Heart left ventricle (tissue), 16 donors: ENCODE results near the gene DNAJB2. TPM values are rescaled to one million over a fixed set of nuclear protein-coding genes. Genes with fewer than 3 reads are reported as not detected.

Experiments used
- ATAC-seq, 4 donors: fragments of 200-7000 bp; cut with Tn5 transposase; one replicate each; pipeline ENCODE4 v1.9.1; 2020 to 2022; ENCODE audit warnings: moderate library complexity in 4 of 4, mild to moderate bottlenecking in 3 of 4, moderate number of reproducible peaks in 1 of 4
- DNase-seq, 5 donors: peaks; one replicate each; pipeline ENCODE4 v3.0.0-alpha.2; 2020
- H3K27ac ChIP-seq, 12 donors: fragments of 200-600 bp; sonication (generic) in 4 of 12; one replicate each; pipeline versions ENCODE4 v1.5.0 to v1.8.0; 2016 to 2022; ENCODE audit warnings: mild to moderate bottlenecking in 2 of 12
- H3K27me3 ChIP-seq, 9 donors: fragments of 200-600 bp; sonication (generic) in 2 of 9; one replicate each; pipeline versions ENCODE4 v1.5.1 to v1.8.0; 2016 to 2022; ENCODE audit warnings: mild to moderate bottlenecking in 3 of 9
- H3K36me3 ChIP-seq, 9 donors: fragments of 200-600 bp; sonication (generic) in 2 of 9; one replicate each; pipeline versions ENCODE4 v1.5.0 to v1.8.0; 2018 to 2022; ENCODE audit warnings: mild to moderate bottlenecking in 2 of 9
- H3K4me1 ChIP-seq, 12 donors: fragments of 200-600 bp; sonication (generic) in 4 of 12; one replicate each; pipeline versions ENCODE4 v1.5.0 to v1.8.0; 2016 to 2022; ENCODE audit warnings: mild to moderate bottlenecking in 3 of 12
- H3K4me3 ChIP-seq, 12 donors: fragments of 200-600 bp; sonication (generic) in 4 of 12; one replicate each; pipeline versions ENCODE4 v1.5.0 to v1.8.0; 2017 to 2022; ENCODE audit warnings: mild to moderate bottlenecking in 9 of 12, moderate library complexity in 4 of 12
- H3K9me3 ChIP-seq, 12 donors: fragments of 200-600 bp; sonication (generic) in 4 of 12; one replicate each; pipeline versions ENCODE4 v1.5.0 to v1.8.0; 2016 to 2022; ENCODE audit warnings: mild to moderate bottlenecking in 1 of 12
- CTCF ChIP-seq, 12 donors: fragments of 200-600 bp; sonication (generic) in 4 of 12; IDR thresholded peaks; one replicate each; pipeline versions ENCODE4 v1.5.0 to v1.8.0; 2018 to 2022; ENCODE audit warnings: antibody characterized with exemption in 12 of 12, mild to moderate bottlenecking in 5 of 12
- POLR2A ChIP-seq, 2 donors: fragments of 450-650 bp; IDR thresholded peaks; one replicate each; pipeline ENCODE4 v1.6.1; 2017; ENCODE audit warnings: antibody characterized with exemption in 2 of 2, mild to moderate bottlenecking in 2 of 2, moderate library complexity in 2 of 2
- WGBS, 4 donors: extraction: QIAGEN DNeasy Blood & Tissue Kit in 2 of 4; methylation state at CpG; one replicate each; pipeline versions ENCODE4 v1.1.5 to v1.1.7; 2013 to 2018; 5-methylcytosine and 5-hydroxymethylcytosine counted together
- intact Hi-C, 10 donors: fragments of 100-400 bp; cut with DNase I; formaldehyde crosslinking; loops; one replicate each; pipeline versions ENCODE4 v1.11.1 to v1.14.2; 2022
- polyA plus RNA-seq, 2 donors: library from polyadenylated mRNA; stranded (reverse); fragments of 200-250 nt; gene quantifications; one replicate each; pipeline ENCODE4 v1.2.3, GENCODE V29; 2013
- total RNA-seq, 9 donors: library from RNA; depleted of rRNA in 2 of 9; stranded (reverse); fragments of >200 nt in 2 of 9; fragmentation: NEBNext Ultra II Directional in 3 of 9; extraction: Animal tissue kit (Norgen Biotek cat#: 25700) in 3 of 9; gene quantifications; one replicate each; pipeline versions ENCODE4 v1.1.0 to v1.2.4, GENCODE V29; 2016 to 2023
- donor health status: ischemic (EF 13 %, LVEDD 7.1; RV severe dilation, severe dysfunction).
- donor health status: healthy with polysubstance abuse.
- donor health status: DM: no; HTN: yes; CAD: no.
- donor health status: DM: no; HTN: no; CAD: no.
- donor health status: ischemic (EF 25% LVEDD 6.9; RV normal size, moderate dysfunction).
- donor health status: ischemic (EF 25% LVEDD 5.7; RV mildly dilated, moderate dysfunction).
- donor health status: healthy.
- donor health status: DM: yes; HTN: yes; CAD: no.
- donor health status: ischemic (EF 35%, LVEDD 5.7; RV mildly dilated, moderate dysfunction).
- donor health status: nonischemic (EF 11% LVEDD 7.7; RV severe dilation, severe dysfunction).
- donor health status: DM: yes; HTN: yes; CAD: no.
- donor health status: PGD.
- donor health status: ischemic (EF 29% LVEDD 5.4; RV normal size, mild dysfunction).
- donor health status: nonischemic (EF 23%, LVEDD 6.1; RV moderate dilation, normal function).

Gene DNAJB2
- total and polyA plus RNA-seq, 11 donors: 61.3 to 181 (median 74.9) TPM

- ATAC-seq (peak in 1 of 4 donors; percentile 25), DNase-seq (peak in 1 of 5 donors; percentile 9)
- WGBS, 4 donors: 17 to 25% (median 18%) methylated on average over 9 of the region's 9 CpGs
- H3K36me3 ChIP-seq: peaks cover 0 to 35% (median 34%) of the 10 kb centered on the region in 9 donors
- H3K27me3 ChIP-seq: no peaks in the 10 kb centered on the region
- H3K9me3 ChIP-seq: no peaks in the 10 kb centered on the region
- TF ChIP-seq POLR2A (IDR thresholded peaks at IDR 0.05) (no peak), CTCF (IDR thresholded peaks at IDR 0.05) (no peak)
- H3K4me3 ChIP-seq: peak overlapping the region in 10 of 12 donors; percentile 60 to 97 (median 84)
- H3K27ac ChIP-seq: peak overlapping the region; percentile 72 to 100 (median 99)
- intact Hi-C loops: loop anchor here in 6 of 10 donors (1.0 to 5.0 kb wide), 7 partner anchors 16 to 489 kb away; partner anchors contain the start of genes CNPPD1 (in 5 of the 6), RETREG2 (in 3 of the 6), GLB1L (in 1 of the 6) and STK16 (in 1 of the 6)
- peaks cover 7 to 50% (median 30%) of the 10 kb centered on the region in 12 donors for H3K4me1 ChIP-seq
These were observed 463 bp upstream of the DNAJB2 start for GRCh38 chr2:219278655-219279150.

- WGBS, 4 donors: 37 to 41% (median 39%) methylated on average over 11 to 12 of the region's 12 CpGs
- Histone ChIP-seq H3K27ac (peak overlapping the region; percentile 91 to 100 (median 99)), H3K36me3 (peaks cover 0 to 48% (median 47%) of the 10 kb centered on the region in 9 donors), H3K27me3 (no peaks in the 10 kb centered on the region), H3K4me1 (peaks cover 7 to 39% (median 26%) of the 10 kb centered on the region in 12 donors), H3K4me3 (peak overlapping the region; percentile 60 to 97 (median 82)), H3K9me3 (no peaks in the 10 kb centered on the region)
- intact Hi-C loops: loop anchor here in 6 of 10 donors (1.0 to 5.0 kb wide), 8 partner anchors 14 to 487 kb away; partner anchors contain the start of genes CNPPD1 (in 5 of the 6), RETREG2 (in 3 of the 6), ABCB6 (in 1 of the 6) and GLB1L (in 1 of the 6)
- ATAC-seq: no peak
- TF ChIP-seq POLR2A (IDR thresholded peaks at IDR 0.05) (no peak), CTCF (IDR thresholded peaks at IDR 0.05) (peak in 1 of 12 donors; percentile 5)
- peak in 1 of 5 donors; percentile 20 for DNase-seq
These were observed 850 bp downstream of the DNAJB2 start for GRCh38 chr2:219279916-219280516.

GRCh38 chr2:219280651-219281050 lies 1.5 kb downstream of the DNAJB2 start:
- intact Hi-C loops: loop anchor here in 1 of 10 donors (5.0 kb wide), 1 partner anchor 63 kb away; the partner anchor contains the start of gene ABCB6
- Histone ChIP-seq H3K4me1 (peaks cover 7 to 38% (median 26%) of the 10 kb centered on the region in 12 donors), H3K36me3 (peaks cover 0 to 55% (median 54%) of the 10 kb centered on the region in 9 donors), H3K27me3 (no peaks in the 10 kb centered on the region), H3K4me3 (peak overlapping the region in 3 of 12 donors; percentile 73 to 86 (median 83)), H3K27ac (peak overlapping the region in 6 of 12 donors; percentile 97 to 100 (median 99)), H3K9me3 (no peaks in the 10 kb centered on the region)
- 85 to 96% (median 94%) methylated on average over 4 of the region's 4 CpGs for WGBS, 4 donors
- TF ChIP-seq CTCF (IDR thresholded peaks at IDR 0.05): no peak
- no peak for TF ChIP-seq POLR2A (IDR thresholded peaks at IDR 0.05)
- DNase-seq (peak in 1 of 5 donors; percentile 15), ATAC-seq (no peak)

- DNase-seq: no peak
- WGBS, 4 donors: 84 to 90% (median 88%) methylated on average over 8 of the region's 8 CpGs
- Histone ChIP-seq H3K4me1 (peaks cover 7 to 43% (median 26%) of the 10 kb centered on the region in 12 donors), H3K36me3 (peaks cover 0 to 64% (median 55%) of the 10 kb centered on the region in 9 donors), H3K4me3 (no peak overlapping the region), H3K27ac (peak overlapping the region in 2 of 12 donors; percentile 24 to 99), H3K9me3 (no peaks in the 10 kb centered on the region), H3K27me3 (no peaks in the 10 kb centered on the region)
- no peak for ATAC-seq
- TF ChIP-seq CTCF (IDR thresholded peaks at IDR 0.05) (no peak), POLR2A (IDR thresholded peaks at IDR 0.05) (no peak)
- intact Hi-C loops: loop anchor here in 1 of 10 donors (5.0 kb wide), 1 partner anchor 64 kb away; the partner anchor contains the start of gene ABCB6
These were observed 2.4 kb downstream of the DNAJB2 start for GRCh38 chr2:219281588-219281987.
